Activated CD8-positive, alpha-beta memory T cell treated with anti-CD3 and anti-CD28 coated beads for 48 hours (primary cell): ENCODE data around the gene NSG1.

Experiments
- DNase-seq, 3 experiments: peaks; one replicate each; pipeline ENCODE4 v3.0.0-alpha.2; 2020; ENCODE audit warnings: low read depth in 2 of 3, low spot score in 2 of 3

The NSG1 gene

DNA sequence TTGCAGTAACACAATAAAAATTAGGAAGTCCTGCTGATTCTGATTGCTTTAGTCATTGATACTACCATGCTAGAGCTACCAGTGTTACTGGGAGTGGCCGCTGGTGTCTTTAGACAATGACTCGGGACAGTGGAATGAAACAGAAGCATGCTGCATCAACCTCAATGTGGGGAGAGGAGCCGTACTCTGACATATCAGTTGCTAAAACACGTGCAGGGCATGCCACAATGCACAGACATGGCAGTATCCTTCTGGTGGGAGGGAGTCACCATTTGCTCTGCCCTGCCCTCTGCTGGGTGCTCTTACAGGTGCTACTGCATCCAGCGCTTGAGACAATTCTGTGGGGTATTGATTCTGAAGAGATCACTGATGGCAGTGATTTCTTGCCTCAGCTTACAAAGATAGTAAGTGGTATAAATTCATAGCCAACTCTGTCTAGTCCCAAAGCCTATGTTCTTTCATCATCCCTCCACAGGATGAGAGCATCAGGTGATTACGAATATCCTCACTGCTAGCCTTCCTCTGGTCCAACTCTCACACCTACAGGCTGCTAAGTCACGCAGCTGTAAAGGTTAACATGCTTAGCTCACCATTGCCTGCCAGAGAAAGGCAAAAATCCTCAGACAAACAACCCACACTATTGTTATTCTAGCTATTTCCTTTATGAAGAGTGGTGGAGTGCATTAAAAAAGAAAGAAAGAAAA lies 43.7 kb downstream of the NSG1 start:
- DNase-seq = no peak

DNA sequence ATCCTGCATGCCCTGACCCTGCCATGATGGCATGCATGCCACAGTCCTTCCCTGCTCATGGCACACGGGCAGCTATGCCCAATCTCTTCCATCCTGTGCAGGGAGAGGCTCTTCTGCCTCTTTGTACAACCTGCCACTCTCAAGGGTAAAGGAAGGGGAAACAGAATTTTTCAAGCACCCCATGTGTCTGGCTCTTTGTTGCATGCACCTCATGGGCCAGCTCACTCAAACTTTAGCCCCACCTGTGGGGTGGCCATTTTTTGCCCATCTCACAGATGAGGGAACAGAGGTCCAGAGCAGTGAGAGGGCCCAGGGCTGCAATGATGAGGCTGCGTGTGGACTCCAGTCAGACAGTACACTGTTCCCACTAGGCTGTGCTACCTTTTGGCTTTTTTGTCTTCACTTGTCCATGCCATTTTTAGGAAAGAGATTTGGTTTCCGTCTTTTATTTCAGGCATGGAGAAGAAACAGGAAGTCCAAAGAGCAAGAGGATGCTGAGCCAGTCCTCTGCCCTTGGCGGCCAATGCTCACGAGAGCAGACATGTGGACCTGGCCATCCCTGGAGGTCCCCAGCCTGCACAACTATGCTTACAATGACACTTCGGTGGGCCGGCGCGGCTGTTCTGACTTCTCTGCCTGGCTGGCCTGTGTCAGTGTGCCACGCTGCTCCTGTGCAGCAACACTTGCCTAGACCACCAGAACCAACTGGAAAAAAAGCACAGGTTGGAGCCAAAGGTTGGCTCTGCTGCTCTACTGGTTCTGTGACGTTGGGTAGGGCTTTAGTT lies 45.6 kb downstream of the NSG1 start:
- DNase-seq = no peak

- DNase-seq = no peak
These were observed 47.0 kb downstream of the NSG1 start for GRCh38 chr4:4433941-4434340.

GRCh38 chr4:4436244-4436823 lies 49.4 kb downstream of the NSG1 start:
- DNase-seq = no peak

DNA sequence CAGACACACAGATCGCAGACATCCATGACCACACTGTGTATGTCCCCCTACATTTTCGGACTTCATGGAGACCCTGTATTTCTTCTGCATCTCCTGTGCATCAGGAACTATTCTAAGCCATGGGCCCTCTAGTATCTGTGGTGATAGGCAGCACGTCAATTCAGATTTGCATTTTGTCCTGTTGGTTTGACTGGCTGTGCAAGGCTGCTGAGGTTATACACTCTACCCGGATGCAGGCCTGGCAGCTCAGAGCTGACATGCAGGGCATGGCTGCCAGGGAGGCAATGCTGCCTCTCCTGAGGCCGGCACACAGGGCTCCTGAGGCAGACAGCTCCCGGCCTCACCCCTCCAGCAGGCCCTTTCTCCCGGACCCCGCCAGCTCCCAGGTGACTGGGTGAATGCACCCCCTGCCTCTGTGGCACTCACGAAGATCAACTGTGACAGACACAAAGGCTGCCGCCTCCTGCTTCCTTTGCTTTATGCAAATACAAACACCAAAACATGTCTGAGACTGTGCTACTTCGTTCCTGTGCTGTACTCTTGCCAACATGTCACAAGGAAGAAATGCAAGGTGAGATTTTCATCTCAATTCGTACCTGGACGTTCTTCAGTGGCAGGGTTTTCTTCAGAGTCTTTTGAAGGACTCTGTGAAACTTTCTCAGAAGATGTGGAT lies 51.0 kb downstream of the NSG1 start:
- no peak for DNase-seq

DNA sequence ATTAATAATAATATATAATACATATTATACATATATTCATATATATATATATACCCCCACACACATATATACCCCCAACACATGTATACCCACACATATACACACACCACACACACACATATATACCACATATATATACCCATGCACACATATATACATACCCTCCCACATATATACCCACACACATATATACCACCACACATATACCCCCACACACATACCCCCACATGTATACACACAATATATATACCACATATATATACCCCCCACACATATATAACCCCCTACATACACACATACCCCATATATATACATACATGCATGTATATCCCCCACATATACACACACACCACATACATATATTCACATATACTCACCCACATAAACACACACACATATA lies 52.0 kb downstream of the NSG1 start:
- no peak for DNase-seq

GRCh38 chr4:4439782-4440181 lies 52.9 kb downstream of the NSG1 start:
- no peak for DNase-seq

DNA sequence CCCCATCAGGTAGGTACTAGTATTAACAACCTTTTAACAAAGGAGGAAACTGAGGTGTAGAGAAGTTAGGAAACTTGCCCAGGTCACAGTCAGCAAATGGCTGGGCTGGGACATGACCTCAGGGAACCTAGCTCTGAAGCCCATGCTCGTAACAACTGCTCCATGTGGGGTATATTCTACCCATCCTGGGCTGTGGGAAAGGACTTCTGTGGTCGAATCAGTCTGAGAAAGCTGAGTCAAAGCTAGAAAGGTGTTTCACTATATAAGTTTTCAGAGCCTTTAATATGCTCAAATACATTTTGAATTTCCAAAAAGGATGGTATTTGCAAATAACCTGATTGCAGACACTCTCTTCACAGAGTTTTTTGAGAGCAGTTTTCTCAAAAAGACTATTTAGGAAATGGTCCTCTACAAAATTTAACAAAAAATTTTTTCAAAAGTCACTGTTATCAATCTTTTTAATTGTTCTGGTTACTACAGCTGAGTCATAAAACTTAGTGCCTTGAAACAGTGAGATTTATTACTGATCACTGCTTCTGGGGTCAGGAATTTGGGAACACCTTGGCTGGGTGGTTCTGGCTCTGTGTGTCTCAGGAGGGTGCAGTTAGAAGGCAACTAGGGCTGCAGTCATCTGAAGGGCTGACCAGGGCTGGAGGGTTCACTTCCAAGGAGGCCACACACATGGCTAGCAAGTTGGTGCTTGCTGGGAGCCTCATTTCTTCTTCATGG lies 53.6 kb downstream of the NSG1 start:
- no peak for DNase-seq

- DNase-seq = no peak
These were observed 56.9 kb downstream of the NSG1 start for GRCh38 chr4:4443821-4444220.

DNA sequence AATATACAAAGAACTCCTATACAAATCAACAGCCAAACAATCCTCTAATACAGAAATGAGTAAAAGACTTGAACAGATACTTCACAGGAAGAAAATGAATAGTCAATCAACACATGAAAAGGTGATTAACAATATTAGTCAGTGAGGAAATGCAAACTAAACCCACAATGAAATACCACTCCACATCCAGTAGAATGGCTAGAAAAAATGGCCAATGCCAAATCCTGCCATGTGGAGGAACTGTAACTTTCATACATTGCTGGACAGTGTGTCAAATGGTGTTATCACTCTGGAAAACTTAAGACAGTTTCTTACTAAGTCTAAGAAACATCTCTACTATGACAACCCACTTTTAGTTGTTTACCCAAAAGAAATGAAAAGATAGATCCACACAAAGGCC lies 59.5 kb downstream of the NSG1 start:
- no peak for DNase-seq

DNA sequence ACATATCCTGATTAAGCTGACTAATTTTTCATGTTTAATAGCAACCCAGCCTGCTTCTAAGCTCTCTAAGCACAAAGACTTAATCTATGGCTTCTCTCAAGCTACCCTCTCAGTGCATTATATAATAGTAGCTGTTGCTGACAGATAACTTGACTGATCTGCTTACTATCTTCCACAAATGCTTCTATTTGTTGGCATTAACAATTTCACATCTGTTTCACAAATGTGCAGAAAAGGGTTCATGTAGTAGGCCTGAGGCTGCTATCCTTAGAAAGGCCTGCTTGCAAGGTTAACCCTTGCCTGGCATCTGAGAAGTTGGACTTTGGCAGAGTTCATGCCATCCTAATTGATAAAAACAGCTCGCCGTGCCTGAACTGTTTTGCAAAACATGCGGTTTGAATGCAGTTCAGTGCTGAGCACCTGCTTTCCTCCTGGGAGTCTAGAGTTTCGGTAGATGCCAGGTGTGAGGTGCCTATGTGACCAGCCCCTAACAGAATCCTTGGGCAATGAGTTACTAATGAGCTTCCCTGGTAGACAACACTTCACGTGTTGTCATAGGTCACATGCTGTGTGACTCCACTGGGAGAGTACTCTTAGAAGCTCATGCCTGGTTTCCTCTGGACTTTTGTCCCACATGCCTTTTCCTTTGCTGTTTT lies 68.4 kb downstream of the NSG1 start:
- DNase-seq = no peak

- DNase-seq = no peak
These were observed 69.4 kb downstream of the NSG1 start for GRCh38 chr4:4456351-4456750.

- DNase-seq = no peak
These were observed 70.1 kb downstream of the NSG1 start for GRCh38 chr4:4456816-4457578.

DNA sequence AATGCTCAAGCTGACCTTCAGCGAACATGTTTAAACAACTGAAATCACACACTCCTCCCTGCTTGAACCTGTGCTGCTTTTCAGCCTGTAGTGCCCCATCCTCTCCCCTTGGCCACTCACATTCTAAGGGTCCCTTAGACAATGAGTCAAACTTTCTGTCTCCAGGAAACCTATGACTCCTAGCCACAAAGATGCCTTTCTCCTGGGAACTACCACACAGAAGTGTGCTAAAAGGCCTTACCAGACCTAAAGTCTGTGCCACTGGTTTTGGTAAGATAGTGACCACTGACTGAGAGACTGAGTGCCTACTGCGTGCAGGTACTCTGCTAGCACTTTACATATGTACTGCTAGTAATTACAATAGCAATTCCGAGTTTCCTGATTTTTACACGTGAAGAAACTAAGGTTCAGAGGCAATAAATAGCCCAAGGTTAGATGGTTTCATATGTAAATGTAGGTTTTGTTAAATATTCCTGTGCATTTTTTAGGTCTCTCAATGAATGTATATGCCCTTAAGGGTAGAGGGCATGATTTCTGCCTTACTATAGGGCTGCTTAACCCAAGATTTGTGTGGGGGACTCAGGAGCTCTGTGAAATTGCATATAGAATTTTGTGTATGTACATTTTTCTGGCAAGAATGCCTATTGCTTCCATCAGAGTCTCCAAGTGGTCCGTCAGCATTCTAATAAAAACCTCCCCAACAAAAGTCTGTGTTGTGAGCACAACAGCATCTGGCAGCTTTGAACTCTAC lies 71.1 kb downstream of the NSG1 start:
- DNase-seq = no peak

GRCh38 chr4:4459181-4459580 lies 72.3 kb downstream of the NSG1 start:
- DNase-seq = no peak

GRCh38 chr4:4460759-4461158 lies 73.9 kb downstream of the NSG1 start:
- DNase-seq = no peak

DNA sequence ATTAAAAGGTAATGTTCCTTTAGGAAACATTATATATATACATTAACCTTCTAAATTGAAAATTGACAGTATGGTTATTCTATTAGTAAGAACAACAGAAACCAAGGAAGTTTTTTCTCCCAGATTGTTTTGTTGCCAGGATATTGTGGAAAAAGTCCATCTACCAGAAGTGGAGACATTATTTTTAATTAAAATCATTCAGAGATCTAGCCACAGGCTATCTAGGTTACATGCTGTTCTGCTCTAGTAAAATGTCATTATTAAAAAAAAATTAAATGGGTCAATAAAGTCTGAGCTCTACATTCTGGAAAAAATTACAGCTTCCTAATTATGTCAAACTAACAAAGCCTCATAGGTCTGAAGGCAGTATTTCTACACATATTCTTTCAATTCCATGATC lies 74.3 kb downstream of the NSG1 start:
- DNase-seq = no peak

DNA sequence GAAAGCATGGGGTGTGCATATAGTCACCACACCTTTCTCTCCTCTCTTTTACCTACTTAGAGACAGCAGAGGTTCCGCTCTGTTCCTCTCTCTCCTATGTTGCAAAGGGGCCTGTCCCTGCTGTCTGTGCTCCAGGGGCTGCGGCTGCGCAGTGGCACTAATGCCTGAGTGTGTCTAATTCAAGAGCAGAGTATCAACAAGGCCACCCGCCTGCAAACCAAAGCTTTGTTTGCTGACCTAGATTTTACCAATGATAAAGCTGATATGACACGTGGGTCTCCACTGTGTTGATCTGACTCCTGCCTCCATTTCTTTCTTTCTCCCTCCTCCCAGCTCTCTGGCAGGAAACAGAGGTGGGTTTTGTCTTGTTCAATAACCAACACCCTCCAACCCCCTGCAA lies 74.9 kb downstream of the NSG1 start:
- no peak for DNase-seq

DNA sequence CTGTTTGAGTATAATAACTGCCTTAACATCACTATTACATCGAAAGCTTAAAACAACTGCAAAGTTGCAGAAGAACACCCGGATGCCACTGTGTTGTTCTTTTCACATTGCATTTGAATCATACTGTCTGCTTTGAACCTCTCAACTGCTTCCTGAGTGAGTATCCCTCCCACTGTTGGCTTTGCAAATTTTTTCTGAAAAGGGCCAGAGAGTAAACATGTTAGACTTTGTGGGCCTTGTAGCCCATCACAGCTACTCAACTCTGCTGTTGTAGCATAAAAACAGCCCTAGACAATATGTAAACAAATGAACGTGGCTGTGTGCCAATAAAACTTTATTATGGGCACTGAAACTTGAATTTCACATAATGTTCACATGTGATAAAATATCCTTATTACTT lies 76.1 kb downstream of the NSG1 start:
- DNase-seq = no peak
